ENCODE results near the gene LSG1. TPM values are rescaled to one million over a fixed set of nuclear protein-coding genes. Genes with fewer than 3 reads are reported as not detected.

The LSG1 gene
- total and polyA plus RNA-seq, 2 of the 13 experiments (the other 11 are each of a cell fraction or from before 2014, with no cell fraction given): 21.4 to 32.1 TPM

DNA sequence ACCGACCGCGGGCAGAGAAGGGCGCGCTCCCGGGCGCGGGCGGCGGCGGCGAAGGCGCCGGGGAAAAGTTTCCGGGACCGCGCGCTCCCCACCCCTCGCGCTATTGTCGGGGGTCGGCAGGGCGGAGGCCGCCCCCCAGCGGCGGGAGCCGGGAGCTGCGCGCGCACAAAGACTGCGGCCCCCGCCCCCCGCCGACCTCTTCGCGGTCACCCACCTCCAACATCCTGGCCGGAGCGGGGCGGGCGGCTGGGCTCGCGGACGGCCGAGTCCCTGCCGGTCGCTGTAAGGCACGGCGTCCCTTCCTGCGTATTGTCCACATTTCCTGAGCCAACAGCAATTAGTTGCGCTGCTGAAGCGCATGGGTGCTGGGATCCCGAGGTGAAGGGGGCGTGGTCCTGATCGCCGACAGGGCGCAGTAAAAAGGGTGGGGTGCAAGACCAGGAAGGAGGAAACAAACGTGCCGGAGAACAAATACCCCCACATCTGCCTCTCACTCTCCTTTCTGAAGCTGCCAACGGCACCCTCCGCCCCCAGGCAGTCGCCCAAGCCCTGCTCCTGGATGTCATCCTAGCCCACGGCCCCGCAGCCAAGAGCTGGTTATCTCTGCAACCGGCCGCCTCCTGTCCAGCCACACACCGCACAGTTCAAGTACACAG, 38.5 kb downstream of the LSG1 start, which contains the start of gene TMEM44 (continued):
- TF ChIP-seq, protein P1, sequence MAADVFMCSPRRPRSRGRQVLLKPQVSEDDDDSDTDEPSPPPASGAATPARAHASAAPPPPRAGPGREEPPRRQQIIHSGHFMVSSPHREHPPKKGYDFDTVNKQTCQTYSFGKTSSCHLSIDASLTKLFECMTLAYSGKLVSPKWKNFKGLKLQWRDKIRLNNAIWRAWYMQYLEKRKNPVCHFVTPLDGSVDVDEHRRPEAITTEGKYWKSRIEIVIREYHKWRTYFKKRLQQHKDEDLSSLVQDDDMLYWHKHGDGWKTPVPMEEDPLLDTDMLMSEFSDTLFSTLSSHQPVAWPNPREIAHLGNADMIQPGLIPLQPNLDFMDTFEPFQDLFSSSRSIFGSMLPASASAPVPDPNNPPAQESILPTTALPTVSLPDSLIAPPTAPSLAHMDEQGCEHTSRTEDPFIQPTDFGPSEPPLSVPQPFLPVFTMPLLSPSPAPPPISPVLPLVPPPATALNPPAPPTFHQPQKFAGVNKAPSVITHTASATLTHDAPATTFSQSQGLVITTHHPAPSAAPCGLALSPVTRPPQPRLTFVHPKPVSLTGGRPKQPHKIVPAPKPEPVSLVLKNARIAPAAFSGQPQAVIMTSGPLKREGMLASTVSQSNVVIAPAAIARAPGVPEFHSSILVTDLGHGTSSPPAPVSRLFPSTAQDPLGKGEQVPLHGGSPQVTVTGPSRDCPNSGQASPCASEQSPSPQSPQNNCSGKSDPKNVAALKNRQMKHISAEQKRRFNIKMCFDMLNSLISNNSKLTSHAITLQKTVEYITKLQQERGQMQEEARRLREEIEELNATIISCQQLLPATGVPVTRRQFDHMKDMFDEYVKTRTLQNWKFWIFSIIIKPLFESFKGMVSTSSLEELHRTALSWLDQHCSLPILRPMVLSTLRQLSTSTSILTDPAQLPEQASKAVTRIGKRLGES (CRISPR knock-in tag; IDR thresholded peaks at IDR 0.05; ENCODE audit: borderline replicate concordance): no peak
- TF ChIP-seq ZNF768 (CRISPR knock-in tag; IDR thresholded peaks at IDR 0.05) (no peak), SMAD1 (CRISPR knock-in tag; IDR thresholded peaks at IDR 0.05; ENCODE audit: borderline replicate concordance, low read depth) (no peak; the same call in 1 of the 2 replicates), TARDBP (CRISPR knock-in tag; IDR thresholded peaks at IDR 0.05) (peak; percentile 83; the same call in 1 of the 2 replicates), ZNF232 (CRISPR knock-in tag; IDR thresholded peaks at IDR 0.05; ENCODE audit: borderline replicate concordance) (no peak), ZNF800 (CRISPR knock-in tag; IDR thresholded peaks at IDR 0.05) (peak; percentile 78; the same call in 1 of the 2 replicates), ZNF614 (CRISPR knock-in tag; IDR thresholded peaks at IDR 0.05; ENCODE audit: borderline replicate concordance) (peak; percentile 73; the same call in 1 of the 2 replicates), ZNF704 (CRISPR knock-in tag; IDR thresholded peaks at IDR 0.05; ENCODE audit: borderline replicate concordance) (no peak), ZNF441 (CRISPR knock-in tag; IDR thresholded peaks at IDR 0.05; ENCODE audit: borderline replicate concordance) (0 out of 2 replicates have a peak, but pooled peaks have one; percentile 17), NR2C2 (CRISPR knock-in tag; IDR thresholded peaks at IDR 0.05; ENCODE audit: borderline replicate concordance) (peak; percentile 71; the same call in 1 of the 2 replicates), ZNF709 (CRISPR knock-in tag; IDR thresholded peaks at IDR 0.05) (0 out of 2 replicates have a peak, but pooled peaks have one; percentile 61), ZEB1 (IDR thresholded peaks at IDR 0.05; ENCODE audit: insufficient replicate concordance, low read depth) (no peak), ZSCAN9 (CRISPR knock-in tag; IDR thresholded peaks at IDR 0.05; ENCODE audit: borderline replicate concordance) (no peak), MAZ (IDR thresholded peaks at IDR 0.05; ENCODE audit: borderline replicate concordance, low read depth, low read length) (peak; percentile 74), MAZ (CRISPR knock-in tag; IDR thresholded peaks at IDR 0.05; ENCODE audit: low read depth) (peak; percentile 95)
- TF ChIP-seq, protein P2, sequence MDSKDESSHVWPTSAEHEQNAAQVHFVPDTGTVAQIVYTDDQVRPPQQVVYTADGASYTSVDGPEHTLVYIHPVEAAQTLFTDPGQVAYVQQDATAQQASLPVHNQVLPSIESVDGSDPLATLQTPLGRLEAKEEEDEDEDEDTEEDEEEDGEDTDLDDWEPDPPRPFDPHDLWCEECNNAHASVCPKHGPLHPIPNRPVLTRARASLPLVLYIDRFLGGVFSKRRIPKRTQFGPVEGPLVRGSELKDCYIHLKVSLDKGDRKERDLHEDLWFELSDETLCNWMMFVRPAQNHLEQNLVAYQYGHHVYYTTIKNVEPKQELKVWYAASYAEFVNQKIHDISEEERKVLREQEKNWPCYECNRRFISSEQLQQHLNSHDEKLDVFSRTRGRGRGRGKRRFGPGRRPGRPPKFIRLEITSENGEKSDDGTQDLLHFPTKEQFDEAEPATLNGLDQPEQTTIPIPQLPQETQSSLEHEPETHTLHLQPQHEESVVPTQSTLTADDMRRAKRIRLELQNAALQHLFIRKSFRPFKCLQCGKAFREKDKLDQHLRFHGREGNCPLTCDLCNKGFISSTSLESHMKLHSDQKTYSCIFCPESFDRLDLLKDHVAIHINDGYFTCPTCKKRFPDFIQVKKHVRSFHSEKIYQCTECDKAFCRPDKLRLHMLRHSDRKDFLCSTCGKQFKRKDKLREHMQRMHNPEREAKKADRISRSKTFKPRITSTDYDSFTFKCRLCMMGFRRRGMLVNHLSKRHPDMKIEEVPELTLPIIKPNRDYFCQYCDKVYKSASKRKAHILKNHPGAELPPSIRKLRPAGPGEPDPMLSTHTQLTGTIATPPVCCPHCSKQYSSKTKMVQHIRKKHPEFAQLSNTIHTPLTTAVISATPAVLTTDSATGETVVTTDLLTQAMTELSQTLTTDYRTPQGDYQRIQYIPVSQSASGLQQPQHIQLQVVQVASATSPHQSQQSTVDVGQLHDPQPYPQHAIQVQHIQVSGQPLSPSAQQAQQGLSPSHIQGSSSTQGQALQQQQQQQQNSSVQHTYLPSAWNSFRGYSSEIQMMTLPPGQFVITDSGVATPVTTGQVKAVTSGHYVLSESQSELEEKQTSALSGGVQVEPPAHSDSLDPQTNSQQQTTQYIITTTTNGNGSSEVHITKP (CRISPR knock-in tag; IDR thresholded peaks at IDR 0.05; ENCODE audit: low read depth): peak; percentile 68
- TF ChIP-seq, protein P3, sequence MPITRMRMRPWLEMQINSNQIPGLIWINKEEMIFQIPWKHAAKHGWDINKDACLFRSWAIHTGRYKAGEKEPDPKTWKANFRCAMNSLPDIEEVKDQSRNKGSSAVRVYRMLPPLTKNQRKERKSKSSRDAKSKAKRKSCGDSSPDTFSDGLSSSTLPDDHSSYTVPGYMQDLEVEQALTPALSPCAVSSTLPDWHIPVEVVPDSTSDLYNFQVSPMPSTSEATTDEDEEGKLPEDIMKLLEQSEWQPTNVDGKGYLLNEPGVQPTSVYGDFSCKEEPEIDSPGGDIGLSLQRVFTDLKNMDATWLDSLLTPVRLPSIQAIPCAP (CRISPR knock-in tag; IDR thresholded peaks at IDR 0.05; ENCODE audit: low read depth): no peak

Measured in HepG2 (cell line).